Spleen (tissue), 7 donors: Measurements from ENCODE around the gene CLCN6.

Experiments
- POLR2A ChIP-seq, 3 donors: fragments of 450-650 bp; IDR thresholded peaks; one replicate each; pipeline ENCODE4 v1.5.1; 2017; ENCODE audit warnings: antibody characterized with exemption in 3 of 3, mild to moderate bottlenecking in 1 of 3
- POLR2AphosphoS5 ChIP-seq, 3 donors: sonication (generic); formaldehyde crosslinking; IDR thresholded peaks; one replicate each; pipeline ENCODE4 v1.5.1; 2017; ENCODE audit warnings: antibody characterized with exemption in 3 of 3
- TF ChIP-seq, protein P1 (sequence below), 11 experiments: fragments of 200-600 bp in 7 of 11; fragments of 450-650 bp in 4 of 11; sonication (generic) in 4 of 11; IDR thresholded peaks in 8 of 11; conservative IDR thresholded peaks in 3 of 11; 1 replicate in 7 of 11; 2 replicates in 4 of 11; pipeline versions ENCODE4 v1.4.0 to v1.8.0; 2016 to 2021; ENCODE audit warnings: antibody characterized with exemption in 11 of 11, inconsistent platforms in 4 of 11, mild to moderate bottlenecking in 1 of 11
- donor health status: DM: no; HTN: no; CAD: no; lungs with moderate emphysema.
- donor health status: DM: no; HTN: no; CAD: no.
- donor health status: DM: no; HTN: no; CAD: no.

DNA sequence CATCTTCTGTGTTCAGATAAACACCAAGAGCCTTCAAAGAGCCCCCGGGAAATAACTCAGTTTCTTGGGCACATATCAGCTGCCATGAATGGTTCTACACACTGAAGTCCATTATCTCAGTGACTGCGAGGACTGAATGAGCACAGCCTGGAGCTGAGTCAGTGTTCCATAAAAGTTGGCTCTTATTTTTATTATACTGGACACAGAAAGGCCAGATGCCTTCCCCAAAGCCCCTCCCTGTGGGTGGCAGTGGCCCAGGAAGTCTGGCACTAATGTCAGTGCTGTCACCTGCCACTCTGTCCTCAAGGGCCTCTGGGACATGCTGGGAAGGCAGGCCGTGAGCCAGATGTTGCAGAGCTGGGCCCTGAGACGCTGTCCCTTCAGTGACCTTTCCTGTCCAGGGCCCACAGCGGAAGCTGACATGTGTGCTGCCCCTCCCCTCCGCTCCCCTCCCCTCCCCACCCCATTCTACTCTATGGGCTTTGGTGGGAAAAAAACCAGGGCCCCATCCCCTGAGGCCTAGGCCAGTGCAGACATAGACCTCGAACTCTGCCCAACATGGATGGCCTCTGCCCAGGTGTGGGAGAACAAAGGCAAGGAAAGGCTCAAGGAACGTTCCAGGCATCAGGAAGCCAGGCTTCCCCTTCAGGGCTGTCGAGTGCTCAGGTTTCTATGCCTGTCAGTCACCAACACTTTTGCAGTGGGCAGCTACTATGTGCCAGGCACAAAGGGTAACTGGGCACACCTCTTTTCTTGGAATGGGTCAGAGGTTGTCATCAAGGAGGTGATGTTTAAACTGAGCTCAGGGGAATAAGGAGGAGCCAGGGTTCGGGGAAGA is 75.1 kb downstream of the CLCN6 start:
- TF ChIP-seq, protein P1, sequence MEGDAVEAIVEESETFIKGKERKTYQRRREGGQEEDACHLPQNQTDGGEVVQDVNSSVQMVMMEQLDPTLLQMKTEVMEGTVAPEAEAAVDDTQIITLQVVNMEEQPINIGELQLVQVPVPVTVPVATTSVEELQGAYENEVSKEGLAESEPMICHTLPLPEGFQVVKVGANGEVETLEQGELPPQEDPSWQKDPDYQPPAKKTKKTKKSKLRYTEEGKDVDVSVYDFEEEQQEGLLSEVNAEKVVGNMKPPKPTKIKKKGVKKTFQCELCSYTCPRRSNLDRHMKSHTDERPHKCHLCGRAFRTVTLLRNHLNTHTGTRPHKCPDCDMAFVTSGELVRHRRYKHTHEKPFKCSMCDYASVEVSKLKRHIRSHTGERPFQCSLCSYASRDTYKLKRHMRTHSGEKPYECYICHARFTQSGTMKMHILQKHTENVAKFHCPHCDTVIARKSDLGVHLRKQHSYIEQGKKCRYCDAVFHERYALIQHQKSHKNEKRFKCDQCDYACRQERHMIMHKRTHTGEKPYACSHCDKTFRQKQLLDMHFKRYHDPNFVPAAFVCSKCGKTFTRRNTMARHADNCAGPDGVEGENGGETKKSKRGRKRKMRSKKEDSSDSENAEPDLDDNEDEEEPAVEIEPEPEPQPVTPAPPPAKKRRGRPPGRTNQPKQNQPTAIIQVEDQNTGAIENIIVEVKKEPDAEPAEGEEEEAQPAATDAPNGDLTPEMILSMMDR (IDR thresholded peaks at IDR 0.05 in 8 of 11, conservative IDR thresholded peaks at IDR 0.05 in 3 of 11), result no peak
- TF ChIP-seq POLR2AphosphoS5 (IDR thresholded peaks at IDR 0.05) (no peak), POLR2A (IDR thresholded peaks at IDR 0.05) (no peak)
